HCT116 (cell line): Measurements from ENCODE around the gene VSTM2L. TPM values are rescaled to one million over a fixed set of nuclear protein-coding genes. Genes with fewer than 3 reads are reported as not detected.

Experiments used
- ATAC-seq: fragments of 200-7000 bp; cut with Tn5 transposase; 2 replicates; pipeline ENCODE4 v1.9.1; 2020; ENCODE audit warnings: mild to moderate bottlenecking, moderate library complexity
- BruUV-seq: library from RNA; stranded (reverse); fragments of 400-500 nt; replicated peaks from 2 replicates; lab custom pipeline; 2021; lab: Mats Ljungman, UMichigan
- CTCF ChIA-PET: fragments of 300-600 bp; sonication (Branson Sonifier 250); formaldehyde crosslinking; loops from one replicate; lab custom pipeline; 2021; ENCODE audit warnings: antibody characterized with exemption; lab: Charles Lee
- POLR2A ChIA-PET: fragments of 300-600, 350-600 bp; sonication (Branson Sonifier 250); formaldehyde crosslinking; loops from one replicate; lab custom pipeline; 2021; ENCODE audit warnings: antibody characterized with exemption; lab: Charles Lee
- RAD21 ChIA-PET, 2 experiments: fragments of 300-600 bp; sonication (Branson Sonifier 250); formaldehyde crosslinking; loops; one replicate each; lab custom pipeline; 2023; ENCODE audit warnings: low total read pairs in 2 of 2; ENCODE audit not compliant: uncharacterized antibody in 2 of 2, unreplicated experiment in 2 of 2, low non-redundant PET in 1 of 2; lab: Charles Lee
- DNase-seq: peaks from one replicate; pipeline ENCODE4 v3.0.0-alpha.2; 2010; ENCODE audit warnings: low read depth, low spot score
- H2AFZ ChIP-seq: fragments of 200-600 bp; shearing (Covaris generic), sonication (generic); 2 replicates; pipeline ENCODE4 v1.6.1; 2017; ENCODE audit warnings: low read depth, mixed run types, mixed read lengths, antibody characterized with exemption, low read length; ENCODE audit not compliant: poor library complexity, severe bottlenecking
- H3K27ac ChIP-seq: 2 replicates; pipeline ENCODE4 v1.5.1; 2012; ENCODE audit warnings: low read depth, low read length
- H3K27me3 ChIP-seq: fragments of 200-600 bp; sonication (generic); 2 replicates; pipeline ENCODE4 v1.6.1; 2016; ENCODE audit warnings: mixed run types, low read length, mixed read lengths; ENCODE audit not compliant: insufficient read depth
- H3K36me3 ChIP-seq, 2 experiments: fragments of 200-500 bp in 1 of 2; fragments of 200-600 bp in 1 of 2; sonication (Bioruptor generic) in 1 of 2; sonication (generic) in 1 of 2; 2 replicates each; pipeline versions ENCODE4 v1.5.1 to v1.6.1; 2014 to 2016; ENCODE audit warnings: low read length in 2 of 2, inconsistent platforms in 1 of 2, mixed read lengths in 1 of 2, mixed run types in 1 of 2; ENCODE audit not compliant: insufficient read depth in 2 of 2, control insufficient read depth in 1 of 2
- H3K4me1 ChIP-seq, 2 experiments: fragments of 200-600 bp in 1 of 2; sonication (generic) in 1 of 2; 2 replicates each; pipeline versions ENCODE4 v1.5.1 to v1.6.1; 2012 to 2017; ENCODE audit warnings: low read length in 2 of 2, inconsistent platforms in 1 of 2, mild to moderate bottlenecking in 1 of 2, mixed read lengths in 1 of 2, mixed run types in 1 of 2, moderate library complexity in 1 of 2; ENCODE audit not compliant: insufficient read depth in 2 of 2, control insufficient read depth in 1 of 2
- H3K4me2 ChIP-seq: fragments of 200-600 bp; sonication (generic); 2 replicates; pipeline ENCODE4 v1.6.1; 2017; ENCODE audit warnings: mixed run types, low read length, mixed read lengths
- H3K4me3 ChIP-seq, 2 experiments: fragments of 200-600 bp in 1 of 2; sonication (generic) in 1 of 2; replicated peaks in 1 of 2; 2 replicates each; pipeline ENCODE4 v1.5.1; 2011 to 2016; ENCODE audit warnings: low read length in 2 of 2, control low read depth in 1 of 2, low read depth in 1 of 2, mild to moderate bottlenecking in 1 of 2, mixed read lengths in 1 of 2, mixed run types in 1 of 2
- H3K79me2 ChIP-seq: fragments of 200-600 bp; sonication (generic); 2 replicates; pipeline ENCODE4 v1.6.1; 2017; ENCODE audit warnings: mild to moderate bottlenecking, mixed run types, low read length, moderate library complexity, mixed read lengths; ENCODE audit not compliant: insufficient read depth
- H3K9ac ChIP-seq: fragments of 200-600 bp; sonication (generic); 2 replicates; pipeline ENCODE4 v1.6.1; 2016; ENCODE audit warnings: low read length, mixed read lengths
- H3K9me2 ChIP-seq: fragments of 200-600 bp; sonication (generic), shearing (Covaris generic); 2 replicates; pipeline ENCODE4 v1.6.1; 2017; ENCODE audit warnings: mixed run types, mild to moderate bottlenecking, moderate library complexity; ENCODE audit not compliant: insufficient read depth
- H3K9me3 ChIP-seq, 2 experiments: fragments of 200-500 bp in 1 of 2; fragments of 200-600 bp in 1 of 2; sonication (Bioruptor generic) in 1 of 2; sonication (generic) in 1 of 2; 2 replicates each; pipeline ENCODE4 v1.6.1; 2014 to 2017; ENCODE audit warnings: low read length in 2 of 2, mixed read lengths in 2 of 2, inconsistent platforms in 1 of 2, low read depth in 1 of 2, mild to moderate bottlenecking in 1 of 2, mixed run types in 1 of 2, moderate library complexity in 1 of 2; ENCODE audit not compliant: control insufficient read depth in 1 of 2, insufficient read depth in 1 of 2
- H4K20me1 ChIP-seq: fragments of 200-600 bp; sonication (generic), shearing (Covaris generic); 2 replicates; pipeline ENCODE4 v1.6.1; 2017; ENCODE audit warnings: mixed run types, mild to moderate bottlenecking, moderate library complexity; ENCODE audit not compliant: insufficient read depth
- ATF3 ChIP-seq: IDR thresholded peaks from 2 replicates; pipeline ENCODE4 v1.6.1; 2012
- CBX3 ChIP-seq: IDR thresholded peaks from 2 replicates; pipeline ENCODE4 v1.6.1; 2012; ENCODE audit warnings: low read depth
- CEBPB ChIP-seq: IDR thresholded peaks from 2 replicates; pipeline ENCODE4 v1.6.1; 2012; ENCODE audit warnings: low read depth
- EGR1 ChIP-seq: IDR thresholded peaks from 2 replicates; pipeline ENCODE4 v1.6.1; 2012; ENCODE audit warnings: low read depth
- ELF1 ChIP-seq: IDR thresholded peaks from 2 replicates; pipeline ENCODE4 v1.6.1; 2012; ENCODE audit warnings: low read depth, borderline replicate concordance
- EZH2 ChIP-seq: fragments of 200-600 bp; sonication (generic); IDR thresholded peaks from 2 replicates; pipeline ENCODE4 v1.6.1; 2017; ENCODE audit warnings: antibody characterized with exemption, mixed run types
- EZH2phosphoT487 ChIP-seq: fragments of 200-600 bp; IDR thresholded peaks from 2 replicates; pipeline ENCODE4 v1.6.1; 2018; ENCODE audit warnings: antibody characterized with exemption, borderline replicate concordance
- FOSL1 ChIP-seq: IDR thresholded peaks from 2 replicates; pipeline ENCODE4 v1.6.1; 2012; ENCODE audit warnings: low read depth
- JUND ChIP-seq: IDR thresholded peaks from 2 replicates; pipeline ENCODE4 v1.6.1; 2012
- POLR2A ChIP-seq: IDR thresholded peaks from 2 replicates; pipeline ENCODE4 v1.7.0; 2011; ENCODE audit warnings: borderline replicate concordance; ENCODE audit not compliant: insufficient read depth, insufficient read length; ENCODE audit errors: extremely low read depth
- POLR2AphosphoS5 ChIP-seq: IDR thresholded peaks from 2 replicates; pipeline ENCODE4 v1.6.1; 2011; ENCODE audit warnings: mild to moderate bottlenecking, low read depth, low read length, moderate library complexity
- RAD21 ChIP-seq: IDR thresholded peaks from 2 replicates; pipeline ENCODE4 v1.6.1; 2012; ENCODE audit warnings: low read depth, mild to moderate bottlenecking
- SIN3A ChIP-seq: IDR thresholded peaks from 2 replicates; pipeline ENCODE4 v1.6.1; 2012; ENCODE audit warnings: low read depth
- SP1 ChIP-seq: IDR thresholded peaks from 2 replicates; pipeline ENCODE4 v1.6.1; 2012; ENCODE audit warnings: low read depth
- SRF ChIP-seq: IDR thresholded peaks from 2 replicates; pipeline ENCODE4 v1.6.1; 2012; ENCODE audit warnings: low read depth
- TCF7L2 ChIP-seq: IDR thresholded peaks from 2 replicates; pipeline ENCODE4 v1.7.0; 2011; ENCODE audit warnings: borderline replicate concordance, inconsistent platforms; ENCODE audit not compliant: insufficient read depth, insufficient read length; ENCODE audit errors: extremely low read depth
- YY1 ChIP-seq: IDR thresholded peaks from 2 replicates; pipeline ENCODE4 v1.6.1; 2011; ENCODE audit warnings: low read length, low read depth, moderate library complexity, mild to moderate bottlenecking; ENCODE audit not compliant: insufficient replicate concordance; ENCODE audit errors: extremely low read depth
- intact Hi-C: fragments of 100-400 bp; cut with micrococcal nuclease; formaldehyde crosslinking; loops from 2 replicates; pipeline ENCODE4 v1.10.0; 2022
- total RNA-seq: library from RNA; stranded (reverse); gene quantifications from one replicate; pipeline ENCODE4 v1.2.1, GENCODE V29; 2021; ENCODE audit not compliant: unreplicated experiment
- TF ChIP-seq, protein P1 (sequence below): IDR thresholded peaks from 2 replicates; pipeline ENCODE4 v1.6.1; 2012
- TF ChIP-seq, protein P2 (sequence below): IDR thresholded peaks from 2 replicates; pipeline ENCODE4 v1.6.1; 2012; ENCODE audit warnings: low read depth
- TF ChIP-seq, protein P3 (sequence below), 3 experiments: fragments of 200-600 bp in 1 of 3; sonication (generic) in 1 of 3; IDR thresholded peaks in 2 of 3; conservative IDR thresholded peaks in 1 of 3; 2 replicates each; pipeline ENCODE4 v1.5.1; 2012 to 2017; ENCODE audit warnings: low read depth in 2 of 3, low read length in 2 of 3, antibody characterized with exemption in 1 of 3, borderline replicate concordance in 1 of 3, control low read depth in 1 of 3, mild to moderate bottlenecking in 1 of 3, mixed read lengths in 1 of 3, mixed run types in 1 of 3, moderate library complexity in 1 of 3; ENCODE audit not compliant: insufficient read depth in 1 of 3

The VSTM2L gene
- total RNA-seq, 1 experiment from 2014 or later, result 0.69 TPM

DNA sequence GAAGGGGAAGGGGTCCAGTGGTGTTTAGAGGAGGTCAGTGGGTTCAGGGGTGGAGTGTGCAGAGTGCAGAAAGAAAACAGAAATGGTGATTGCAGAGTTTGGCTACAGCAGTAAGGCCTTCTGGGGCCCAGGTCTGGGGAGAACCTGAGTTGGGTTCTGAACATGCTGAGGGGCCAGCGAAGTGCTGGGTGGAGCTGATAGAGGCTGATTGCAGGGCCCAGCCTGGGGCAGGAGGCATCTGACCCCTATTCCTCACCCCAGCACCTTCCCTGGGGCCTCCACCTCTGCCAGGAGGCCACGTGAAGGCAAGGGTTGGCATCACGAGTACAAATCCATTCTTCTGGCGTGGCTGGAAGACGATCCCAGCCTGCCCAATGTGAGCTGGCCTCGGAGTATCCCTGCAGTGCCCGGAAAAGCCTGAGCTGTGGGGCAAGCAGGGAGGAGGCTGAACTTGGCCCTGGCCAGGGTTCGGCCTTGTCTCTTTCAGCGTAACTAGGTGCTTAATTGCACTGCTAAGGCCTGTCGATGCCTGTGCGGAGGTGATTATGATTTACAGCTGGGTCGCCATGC, 35.3 kb downstream of the VSTM2L start:
- intact Hi-C loops, result no loop called here
- POLR2A ChIA-PET, result no interaction called here
- Histone ChIP-seq H3K4me3 (no peak overlapping the region), H3K4me2 (no peak overlapping the region), H2AFZ (no peak overlapping the region), H4K20me1 (no peaks in the 10 kb centered on the region), H3K79me2 (no peaks in the 10 kb centered on the region), H3K36me3 (no peaks in the 10 kb centered on the region), H3K27me3 (no peaks in the 10 kb centered on the region), H3K9me2 (no peaks in the 10 kb centered on the region), H3K9ac (no peak overlapping the region), H3K9me3 (no peaks in the 10 kb centered on the region), H3K4me1 (no peaks in the 10 kb centered on the region), H3K27ac (no peak overlapping the region)
- BruUV-seq, result no TSS peak
- CTCF ChIA-PET, result interaction anchor here (0.5 kb wide), 1 partner anchor 111 kb away, joined by 4 read pairs; no protein-coding TSS in a partner anchor
- ATAC-seq, result no peak
- RAD21 ChIA-PET, result no interaction called here
- TF ChIP-seq, protein P1, sequence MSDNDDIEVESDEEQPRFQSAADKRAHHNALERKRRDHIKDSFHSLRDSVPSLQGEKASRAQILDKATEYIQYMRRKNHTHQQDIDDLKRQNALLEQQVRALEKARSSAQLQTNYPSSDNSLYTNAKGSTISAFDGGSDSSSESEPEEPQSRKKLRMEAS, result no peak
- TF ChIP-seq YY1 (no peak), EZH2phosphoT487 (no peak), TCF7L2 (no peak), CBX3 (no peak), RAD21 (no peak), SRF (no peak), SP1 (no peak), EZH2 (no peak), ATF3 (no peak), ELF1 (no peak), FOSL1 (no peak), POLR2A (no peak), CEBPB (no peak), EGR1 (no peak), SIN3A (no peak), POLR2AphosphoS5 (no peak), JUND (no peak)
- TF ChIP-seq, protein P2, sequence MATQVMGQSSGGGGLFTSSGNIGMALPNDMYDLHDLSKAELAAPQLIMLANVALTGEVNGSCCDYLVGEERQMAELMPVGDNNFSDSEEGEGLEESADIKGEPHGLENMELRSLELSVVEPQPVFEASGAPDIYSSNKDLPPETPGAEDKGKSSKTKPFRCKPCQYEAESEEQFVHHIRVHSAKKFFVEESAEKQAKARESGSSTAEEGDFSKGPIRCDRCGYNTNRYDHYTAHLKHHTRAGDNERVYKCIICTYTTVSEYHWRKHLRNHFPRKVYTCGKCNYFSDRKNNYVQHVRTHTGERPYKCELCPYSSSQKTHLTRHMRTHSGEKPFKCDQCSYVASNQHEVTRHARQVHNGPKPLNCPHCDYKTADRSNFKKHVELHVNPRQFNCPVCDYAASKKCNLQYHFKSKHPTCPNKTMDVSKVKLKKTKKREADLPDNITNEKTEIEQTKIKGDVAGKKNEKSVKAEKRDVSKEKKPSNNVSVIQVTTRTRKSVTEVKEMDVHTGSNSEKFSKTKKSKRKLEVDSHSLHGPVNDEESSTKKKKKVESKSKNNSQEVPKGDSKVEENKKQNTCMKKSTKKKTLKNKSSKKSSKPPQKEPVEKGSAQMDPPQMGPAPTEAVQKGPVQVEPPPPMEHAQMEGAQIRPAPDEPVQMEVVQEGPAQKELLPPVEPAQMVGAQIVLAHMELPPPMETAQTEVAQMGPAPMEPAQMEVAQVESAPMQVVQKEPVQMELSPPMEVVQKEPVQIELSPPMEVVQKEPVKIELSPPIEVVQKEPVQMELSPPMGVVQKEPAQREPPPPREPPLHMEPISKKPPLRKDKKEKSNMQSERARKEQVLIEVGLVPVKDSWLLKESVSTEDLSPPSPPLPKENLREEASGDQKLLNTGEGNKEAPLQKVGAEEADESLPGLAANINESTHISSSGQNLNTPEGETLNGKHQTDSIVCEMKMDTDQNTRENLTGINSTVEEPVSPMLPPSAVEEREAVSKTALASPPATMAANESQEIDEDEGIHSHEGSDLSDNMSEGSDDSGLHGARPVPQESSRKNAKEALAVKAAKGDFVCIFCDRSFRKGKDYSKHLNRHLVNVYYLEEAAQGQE, result no peak
- TF ChIP-seq, protein P3, sequence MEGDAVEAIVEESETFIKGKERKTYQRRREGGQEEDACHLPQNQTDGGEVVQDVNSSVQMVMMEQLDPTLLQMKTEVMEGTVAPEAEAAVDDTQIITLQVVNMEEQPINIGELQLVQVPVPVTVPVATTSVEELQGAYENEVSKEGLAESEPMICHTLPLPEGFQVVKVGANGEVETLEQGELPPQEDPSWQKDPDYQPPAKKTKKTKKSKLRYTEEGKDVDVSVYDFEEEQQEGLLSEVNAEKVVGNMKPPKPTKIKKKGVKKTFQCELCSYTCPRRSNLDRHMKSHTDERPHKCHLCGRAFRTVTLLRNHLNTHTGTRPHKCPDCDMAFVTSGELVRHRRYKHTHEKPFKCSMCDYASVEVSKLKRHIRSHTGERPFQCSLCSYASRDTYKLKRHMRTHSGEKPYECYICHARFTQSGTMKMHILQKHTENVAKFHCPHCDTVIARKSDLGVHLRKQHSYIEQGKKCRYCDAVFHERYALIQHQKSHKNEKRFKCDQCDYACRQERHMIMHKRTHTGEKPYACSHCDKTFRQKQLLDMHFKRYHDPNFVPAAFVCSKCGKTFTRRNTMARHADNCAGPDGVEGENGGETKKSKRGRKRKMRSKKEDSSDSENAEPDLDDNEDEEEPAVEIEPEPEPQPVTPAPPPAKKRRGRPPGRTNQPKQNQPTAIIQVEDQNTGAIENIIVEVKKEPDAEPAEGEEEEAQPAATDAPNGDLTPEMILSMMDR (IDR thresholded peaks at IDR 0.05 in 2 of 3, conservative IDR thresholded peaks at IDR 0.05 in 1 of 3; ENCODE audit: borderline replicate concordance in 1 of 3, insufficient read depth in 1 of 3, low read depth in 2 of 3, low read length in 2 of 3), result no peak
- DNase-seq, result no peak
